ENCODE results near the gene SLC35F3. TPM values are rescaled to one million over a fixed set of nuclear protein-coding genes. Genes with fewer than 3 reads are reported as not detected.

Gene SLC35F3
- total and polyA plus RNA-seq, 3 experiments from 2014 or later: 0.21 to 7.8 (median 6.9) TPM

DNA sequence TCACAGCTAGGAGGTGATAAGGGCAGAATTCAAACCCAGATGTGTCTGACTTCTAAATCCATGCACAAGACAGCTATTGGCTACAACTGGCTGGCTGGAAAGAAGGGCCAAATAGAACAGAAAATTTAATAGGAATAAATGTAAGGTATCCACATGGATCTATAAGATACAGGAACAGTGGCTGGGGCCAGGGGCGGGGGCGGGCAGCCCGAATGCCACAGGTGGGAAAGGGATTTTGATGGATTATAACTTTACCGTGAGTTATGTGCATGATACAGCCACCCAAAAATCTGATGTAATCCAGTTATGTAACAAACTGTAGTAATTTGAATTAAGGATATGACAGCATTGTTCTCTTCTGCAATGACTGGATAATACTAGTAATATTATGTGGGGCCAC, 381.7 kb downstream of the SLC35F3 start:
- Histone ChIP-seq H3K27me3 (ENCODE audit: insufficient read depth, low read length, poor library complexity, severe bottlenecking) (no peaks in the 10 kb centered on the region), H3K27ac (ENCODE audit: low read depth, low read length) (no peak overlapping the region), H3K36me3 (ENCODE audit: insufficient read depth, low read length) (no peaks in the 10 kb centered on the region), H3K9me3 (ENCODE audit: low read length) (no peaks in the 10 kb centered on the region), H3K4me1 (ENCODE audit: insufficient read depth, low read length) (no peaks in the 10 kb centered on the region), H3K4me3 (ENCODE audit: low read length) (no peak overlapping the region)
- Mint-ChIP-seq H3K4me1 (no peaks in the 10 kb centered on the region), H3K4me3 (no peak overlapping the region), H3K36me3 (peaks cover 0 to 4% (median 2%) of the 10 kb centered on the region in 3 donors), H3K27me3 (peaks cover 5 to 26% of the 10 kb centered on the region in 2 donors), H3K27ac (no peak overlapping the region), H3K9me3 (peaks cover 6 to 14% (median 11%) of the 10 kb centered on the region in 5 donors)
- POLR2A ChIA-PET: no interaction called here
- DNase-seq: no peak
- CTCF ChIA-PET: no interaction called here

DNA sequence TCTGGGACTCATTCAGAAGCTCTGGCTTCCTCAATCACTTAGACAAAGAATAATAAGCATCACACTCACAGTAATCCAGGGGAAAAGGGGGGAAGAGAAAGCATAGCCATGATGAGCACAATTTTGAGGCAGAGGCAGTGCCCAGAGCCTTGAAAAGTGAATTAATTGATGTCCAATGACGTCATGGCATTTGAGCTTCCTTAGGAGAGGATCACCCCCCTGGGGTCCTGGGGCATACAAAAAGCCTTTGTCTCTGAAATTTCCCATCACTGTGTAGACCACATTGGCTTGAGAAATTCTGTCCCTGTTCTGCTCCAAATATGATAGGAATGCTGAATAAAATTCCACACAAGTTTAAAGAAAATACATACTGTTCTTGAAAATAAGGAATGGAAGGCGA, 384.5 kb downstream of the SLC35F3 start:
- no peak overlapping the region for H3K4me3 Mint-ChIP-seq
- H3K27me3 Mint-ChIP-seq: peaks cover 6 to 41% of the 10 kb centered on the region in 2 donors
- ChIA-PET CTCF (interaction anchor here (1.2 kb wide), 1 partner anchor 21 kb away, joined by 4 read pairs; no protein-coding TSS in a partner anchor), POLR2A (no interaction called here)
- peaks cover 6 to 14% (median 11%) of the 10 kb centered on the region in 5 donors for H3K9me3 Mint-ChIP-seq
- no peaks in the 10 kb centered on the region for H3K4me1 Mint-ChIP-seq
- H3K27ac Mint-ChIP-seq: no peak overlapping the region
- Histone ChIP-seq H3K4me3 (ENCODE audit: low read length) (no peak overlapping the region), H3K9me3 (ENCODE audit: low read length) (no peaks in the 10 kb centered on the region), H3K27ac (ENCODE audit: low read depth, low read length) (no peak overlapping the region), H3K27me3 (ENCODE audit: insufficient read depth, low read length, poor library complexity, severe bottlenecking) (no peaks in the 10 kb centered on the region), H3K4me1 (ENCODE audit: insufficient read depth, low read length) (no peaks in the 10 kb centered on the region), H3K36me3 (ENCODE audit: insufficient read depth, low read length) (no peaks in the 10 kb centered on the region)
- DNase-seq: no peak
- peaks cover 0 to 4% (median 2%) of the 10 kb centered on the region in 3 donors for H3K36me3 Mint-ChIP-seq

DNA sequence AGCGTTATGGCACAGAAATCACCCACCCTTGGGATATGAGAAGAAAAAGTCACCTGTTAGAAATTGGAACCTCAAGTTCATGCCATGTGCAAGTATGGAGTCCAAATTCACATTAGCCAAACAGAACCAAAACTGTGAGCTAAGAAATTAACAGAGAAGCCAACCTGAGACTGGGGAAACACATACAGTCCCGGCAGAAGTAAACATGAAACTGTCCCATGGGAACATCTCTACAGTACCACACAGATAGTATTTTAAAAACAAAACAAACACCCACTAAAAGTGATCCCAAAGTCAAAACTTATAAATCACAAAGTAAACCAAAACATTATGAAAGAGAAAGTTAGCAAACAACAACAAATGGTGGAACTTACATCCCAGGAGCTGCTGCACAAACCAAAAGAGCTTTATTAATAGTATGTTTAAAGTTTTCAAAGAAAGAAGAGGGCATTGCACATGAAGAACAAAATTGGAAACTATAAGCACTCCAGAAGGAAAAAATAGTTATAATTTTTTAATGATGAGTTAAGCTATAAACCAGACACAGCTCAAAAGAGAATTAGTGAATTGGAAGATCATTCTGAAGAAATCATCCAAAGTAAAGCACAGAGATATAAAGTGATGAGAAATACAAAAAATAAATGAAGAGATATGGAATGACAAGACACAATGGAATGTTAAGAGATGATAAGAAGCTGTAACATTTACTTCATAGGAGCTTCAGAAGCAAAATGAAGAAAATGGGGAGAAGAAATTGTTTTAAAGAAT, 385.2 kb downstream of the SLC35F3 start:
- no peak overlapping the region for H3K4me3 Mint-ChIP-seq
- DNase-seq: no peak
- no peaks in the 10 kb centered on the region for H3K36me3 ChIP-seq (ENCODE audit: insufficient read depth, low read length)
- ChIA-PET CTCF (no interaction called here), POLR2A (no interaction called here)
- H3K27ac Mint-ChIP-seq: no peak overlapping the region
- no peak overlapping the region for H3K27ac ChIP-seq (ENCODE audit: low read depth, low read length)
- H3K4me1 ChIP-seq (ENCODE audit: insufficient read depth, low read length): no peaks in the 10 kb centered on the region
- peaks cover 6 to 14% (median 11%) of the 10 kb centered on the region in 5 donors for H3K9me3 Mint-ChIP-seq
- H3K4me3 ChIP-seq (ENCODE audit: low read length): no peak overlapping the region
- H3K9me3 ChIP-seq (ENCODE audit: low read length): no peaks in the 10 kb centered on the region
- H3K36me3 Mint-ChIP-seq: peaks cover 0 to 4% (median 2%) of the 10 kb centered on the region in 3 donors
- peaks cover 8 to 40% of the 10 kb centered on the region in 2 donors for H3K27me3 Mint-ChIP-seq
- no peaks in the 10 kb centered on the region for H3K4me1 Mint-ChIP-seq
- no peaks in the 10 kb centered on the region for H3K27me3 ChIP-seq (ENCODE audit: insufficient read depth, low read length, poor library complexity, severe bottlenecking)

DNA sequence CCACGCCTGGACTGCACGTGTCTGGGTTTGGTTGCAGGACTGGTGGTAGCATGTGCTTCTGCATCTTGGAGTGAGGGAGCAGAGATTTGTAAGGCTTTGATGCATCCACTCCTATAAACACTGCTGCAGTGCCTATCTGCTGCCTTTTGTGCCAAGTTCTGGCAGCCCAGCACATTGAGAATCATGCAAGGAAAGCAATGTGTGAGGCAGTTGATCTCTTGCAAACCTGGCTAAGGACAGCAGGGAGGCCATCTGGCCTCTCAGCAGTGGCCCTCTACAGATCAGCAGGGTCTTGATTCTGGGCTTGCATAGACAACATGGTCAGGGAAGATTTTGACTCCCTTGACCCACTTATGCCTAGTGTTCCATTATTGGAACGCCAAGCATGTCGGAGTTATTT, 387.5 kb downstream of the SLC35F3 start:
- no peaks in the 10 kb centered on the region for H3K4me1 Mint-ChIP-seq
- H3K4me3 Mint-ChIP-seq: no peak overlapping the region
- no peak overlapping the region for H3K27ac Mint-ChIP-seq
- H3K27me3 Mint-ChIP-seq: peaks cover 8 to 45% of the 10 kb centered on the region in 2 donors
- CTCF ChIA-PET: interaction anchor here (1.4 kb wide), 1 partner anchor 18 kb away, joined by 5 read pairs; no protein-coding TSS in a partner anchor
- Histone ChIP-seq H3K27me3 (ENCODE audit: insufficient read depth, low read length, poor library complexity, severe bottlenecking) (no peaks in the 10 kb centered on the region), H3K4me1 (ENCODE audit: insufficient read depth, low read length) (no peaks in the 10 kb centered on the region), H3K4me3 (ENCODE audit: low read length) (no peak overlapping the region), H3K9me3 (ENCODE audit: low read length) (no peaks in the 10 kb centered on the region), H3K36me3 (ENCODE audit: insufficient read depth, low read length) (no peaks in the 10 kb centered on the region), H3K27ac (ENCODE audit: low read depth, low read length) (no peak overlapping the region)
- no peak for DNase-seq
- peaks cover 6 to 14% (median 11%) of the 10 kb centered on the region in 5 donors for H3K9me3 Mint-ChIP-seq
- POLR2A ChIA-PET: no interaction called here
- H3K36me3 Mint-ChIP-seq: peaks cover 0 to 4% (median 2%) of the 10 kb centered on the region in 3 donors

DNA sequence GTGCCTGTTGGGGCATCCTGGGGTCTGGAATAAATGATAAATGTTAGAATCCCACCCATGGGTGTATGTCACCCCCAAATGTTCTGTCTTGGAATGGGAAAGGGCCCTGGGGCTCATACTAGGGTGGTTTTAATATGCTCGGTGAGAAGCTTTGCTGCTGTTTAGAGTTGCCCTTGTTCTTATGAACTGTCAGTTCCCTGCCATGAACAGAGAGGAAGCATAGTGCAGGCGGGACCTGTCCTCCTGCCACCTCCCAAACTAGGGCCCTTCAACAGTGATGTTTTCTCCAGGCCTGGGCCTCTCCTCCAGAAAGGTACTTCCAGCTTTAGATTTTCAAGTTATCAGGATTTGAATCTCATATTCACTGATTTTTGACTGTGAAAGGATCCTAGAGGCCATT, 388.1 kb downstream of the SLC35F3 start:
- Histone ChIP-seq H3K27me3 (ENCODE audit: insufficient read depth, low read length, poor library complexity, severe bottlenecking) (no peaks in the 10 kb centered on the region), H3K27ac (ENCODE audit: low read depth, low read length) (no peak overlapping the region), H3K9me3 (ENCODE audit: low read length) (no peaks in the 10 kb centered on the region), H3K4me1 (ENCODE audit: insufficient read depth, low read length) (no peaks in the 10 kb centered on the region), H3K4me3 (ENCODE audit: low read length) (no peak overlapping the region), H3K36me3 (ENCODE audit: insufficient read depth, low read length) (no peaks in the 10 kb centered on the region)
- Mint-ChIP-seq H3K9me3 (peaks cover 6 to 14% (median 11%) of the 10 kb centered on the region in 5 donors), H3K4me1 (no peaks in the 10 kb centered on the region), H3K4me3 (no peak overlapping the region), H3K27me3 (peaks cover 8 to 50% of the 10 kb centered on the region in 2 donors), H3K36me3 (peaks cover 0 to 4% (median 2%) of the 10 kb centered on the region in 3 donors), H3K27ac (no peak overlapping the region)
- CTCF ChIA-PET: interaction anchor here (1.4 kb wide), 1 partner anchor 17 kb away, joined by 5 read pairs; no protein-coding TSS in a partner anchor
- no peak for DNase-seq
- POLR2A ChIA-PET: no interaction called here

DNA sequence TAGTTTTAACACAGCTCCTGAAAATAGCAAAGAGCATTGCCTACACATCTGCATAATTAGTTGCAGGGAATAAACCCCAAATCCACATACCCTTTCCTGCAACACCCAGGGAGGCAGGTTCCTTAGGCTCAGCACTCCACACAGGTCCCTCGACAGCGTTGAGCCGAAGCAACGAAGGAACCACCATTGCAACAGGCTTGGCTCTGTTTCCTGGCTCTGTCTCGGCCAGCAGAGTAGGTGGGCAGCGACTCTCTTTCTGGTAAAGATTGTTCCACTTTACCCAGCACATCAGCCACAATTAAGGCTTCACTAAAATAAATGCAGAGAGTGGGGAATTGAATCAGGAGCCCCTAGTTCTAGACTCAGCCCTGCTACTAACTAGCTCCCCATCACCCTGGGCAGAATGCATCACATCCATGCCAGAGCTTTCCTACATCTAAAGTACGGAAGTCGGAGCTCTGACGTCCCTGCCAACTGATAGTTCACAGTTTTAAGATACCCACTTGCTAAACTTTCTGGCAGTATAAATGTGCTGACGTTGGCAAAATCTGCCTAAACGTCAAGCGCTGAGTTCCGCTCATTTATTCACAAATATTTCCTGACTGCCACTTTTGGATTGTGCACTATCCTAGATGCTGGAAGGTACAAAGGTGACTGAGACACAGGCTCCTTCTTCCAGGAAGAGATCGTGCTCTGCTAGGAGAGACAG, 389.8 kb downstream of the SLC35F3 start:
- Mint-ChIP-seq H3K9me3 (peaks cover 6 to 11% (median 10%) of the 10 kb centered on the region in 5 donors), H3K27ac (no peak overlapping the region), H3K4me1 (no peaks in the 10 kb centered on the region), H3K36me3 (peaks cover 0 to 4% (median 2%) of the 10 kb centered on the region in 3 donors), H3K27me3 (peaks cover 8 to 57% of the 10 kb centered on the region in 2 donors), H3K4me3 (no peak overlapping the region)
- H3K4me3 ChIP-seq (ENCODE audit: low read length): no peak overlapping the region
- H3K27ac ChIP-seq (ENCODE audit: low read depth, low read length): no peak overlapping the region
- DNase-seq: no peak
- no peaks in the 10 kb centered on the region for H3K9me3 ChIP-seq (ENCODE audit: low read length)
- no peaks in the 10 kb centered on the region for H3K36me3 ChIP-seq (ENCODE audit: insufficient read depth, low read length)
- no peaks in the 10 kb centered on the region for H3K27me3 ChIP-seq (ENCODE audit: insufficient read depth, low read length, poor library complexity, severe bottlenecking)
- POLR2A ChIA-PET: no interaction called here
- no peaks in the 10 kb centered on the region for H3K4me1 ChIP-seq (ENCODE audit: insufficient read depth, low read length)
- CTCF ChIA-PET: interaction anchor here (4.1 kb wide), 1 partner anchor 16 kb away, joined by 18 read pairs; no protein-coding TSS in a partner anchor

DNA sequence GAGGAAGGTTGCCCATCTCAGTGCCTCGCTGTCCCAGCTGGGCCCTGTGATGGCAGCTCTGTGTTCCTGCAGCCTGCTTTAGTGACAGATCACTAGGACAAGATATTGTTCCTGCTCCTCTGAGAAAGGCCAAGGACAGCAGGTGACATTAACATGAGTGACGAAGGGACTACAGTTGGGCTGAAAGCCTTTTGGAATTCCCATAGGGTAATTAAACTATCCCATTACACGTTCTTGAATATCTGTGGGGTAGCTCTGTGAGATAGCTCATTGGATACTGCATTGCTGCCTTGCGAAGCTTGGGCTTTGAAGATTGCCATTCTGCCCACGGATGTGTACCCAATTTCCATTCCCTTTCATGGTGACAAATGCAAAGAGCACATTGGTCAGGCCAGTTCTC, 390.6 kb downstream of the SLC35F3 start:
- H3K27me3 Mint-ChIP-seq: peaks cover 8 to 51% of the 10 kb centered on the region in 2 donors
- Histone ChIP-seq H3K27me3 (ENCODE audit: insufficient read depth, low read length, poor library complexity, severe bottlenecking) (no peaks in the 10 kb centered on the region), H3K4me1 (ENCODE audit: insufficient read depth, low read length) (no peaks in the 10 kb centered on the region), H3K4me3 (ENCODE audit: low read length) (no peak overlapping the region), H3K9me3 (ENCODE audit: low read length) (no peaks in the 10 kb centered on the region), H3K27ac (ENCODE audit: low read depth, low read length) (no peak overlapping the region), H3K36me3 (ENCODE audit: insufficient read depth, low read length) (no peaks in the 10 kb centered on the region)
- no peaks in the 10 kb centered on the region for H3K4me1 Mint-ChIP-seq
- peaks cover 0 to 2% (median under 1%) of the 10 kb centered on the region in 3 donors for H3K36me3 Mint-ChIP-seq
- peaks cover 2 to 8% (median 4%) of the 10 kb centered on the region in 5 donors for H3K9me3 Mint-ChIP-seq
- no peak overlapping the region for H3K4me3 Mint-ChIP-seq
- H3K27ac Mint-ChIP-seq: no peak overlapping the region
- no peak for DNase-seq
- CTCF ChIA-PET: interaction anchor here (4.1 kb wide), 1 partner anchor 15 kb away, joined by 18 read pairs; no protein-coding TSS in a partner anchor
- POLR2A ChIA-PET: no interaction called here

DNA sequence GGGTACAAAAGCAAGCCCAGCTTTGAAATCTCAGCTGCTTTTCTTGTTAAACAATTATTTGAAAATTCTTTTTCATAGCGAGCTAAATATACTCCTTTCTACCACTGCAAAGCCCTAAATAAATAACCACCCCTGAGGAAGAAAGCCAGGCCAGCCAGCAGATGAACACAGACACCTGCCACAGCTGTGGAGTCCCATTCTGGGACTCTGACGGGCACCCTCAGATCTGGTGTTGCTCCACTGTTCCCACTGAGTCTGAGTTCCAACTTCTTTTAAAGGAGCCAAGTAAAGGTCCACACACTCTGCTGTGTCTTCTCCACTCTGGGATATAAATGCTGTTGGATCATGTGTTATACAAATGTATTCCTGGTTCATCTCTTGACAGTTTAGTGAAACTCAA, 391.1 kb downstream of the SLC35F3 start:
- H3K4me1 Mint-ChIP-seq: no peaks in the 10 kb centered on the region

More for the DNA sequence above, 391.1 kb downstream of the SLC35F3 start:
- ChIA-PET POLR2A (no interaction called here), CTCF (interaction anchor here (4.1 kb wide), 1 partner anchor 14 kb away, joined by 18 read pairs; no protein-coding TSS in a partner anchor)
- Mint-ChIP-seq H3K36me3 (no peaks in the 10 kb centered on the region), H3K4me3 (no peak overlapping the region), H3K27me3 (peaks cover 8 to 50% of the 10 kb centered on the region in 2 donors), H3K27ac (no peak overlapping the region), H3K9me3 (peaks cover 0 to 5% (median under 1%) of the 10 kb centered on the region in 5 donors)
- DNase-seq: no peak
- Histone ChIP-seq H3K27ac (ENCODE audit: low read depth, low read length) (no peak overlapping the region), H3K4me1 (ENCODE audit: insufficient read depth, low read length) (no peaks in the 10 kb centered on the region), H3K9me3 (ENCODE audit: low read length) (no peaks in the 10 kb centered on the region), H3K4me3 (ENCODE audit: low read length) (no peak overlapping the region), H3K27me3 (ENCODE audit: insufficient read depth, low read length, poor library complexity, severe bottlenecking) (no peaks in the 10 kb centered on the region), H3K36me3 (ENCODE audit: insufficient read depth, low read length) (no peaks in the 10 kb centered on the region)
